Peyer's patch (tissue), 4 donors: ENCODE results near the gene HLA-C.
"Not testable (repeated sequence)": the region's sequence is repeated elsewhere in the genome, so short reads cannot be mapped to it uniquely, and the experiment has no call there.

Experiments used
- CTCF ChIP-seq, 6 experiments: fragments of 450-650 bp in 4 of 6; fragments of 200-600 bp in 2 of 6; sonication (generic) in 1 of 6; IDR thresholded peaks; one replicate each; pipeline ENCODE4 v1.5.1; 2017 to 2019; ENCODE audit warnings: antibody characterized with exemption in 6 of 6, mild to moderate bottlenecking in 3 of 6, moderate library complexity in 1 of 6
- POLR2A ChIP-seq, 2 donors: fragments of 450-650 bp; IDR thresholded peaks; one replicate each; pipeline ENCODE4 v1.5.1; 2017; ENCODE audit warnings: antibody characterized with exemption in 2 of 2, mild to moderate bottlenecking in 2 of 2, moderate library complexity in 2 of 2

GRCh38 chr6:31234101-31234500 lies 37.8 kb downstream of the HLA-C start:
- not testable (repeated sequence) for TF ChIP-seq CTCF, POLR2A (IDR thresholded peaks at IDR 0.05)
